Measurements from ENCODE around the gene GTPBP1. TPM values are rescaled to one million over a fixed set of nuclear protein-coding genes. Genes with fewer than 3 reads are reported as not detected.
A peak's percentile ranks its signal among the peaks of the same experiment; 100 is the strongest.

Gene GTPBP1
- total and polyA plus RNA-seq, 8 donors = 9.2 to 199 (median 28.5) TPM

- TF ChIP-seq, protein P1, sequence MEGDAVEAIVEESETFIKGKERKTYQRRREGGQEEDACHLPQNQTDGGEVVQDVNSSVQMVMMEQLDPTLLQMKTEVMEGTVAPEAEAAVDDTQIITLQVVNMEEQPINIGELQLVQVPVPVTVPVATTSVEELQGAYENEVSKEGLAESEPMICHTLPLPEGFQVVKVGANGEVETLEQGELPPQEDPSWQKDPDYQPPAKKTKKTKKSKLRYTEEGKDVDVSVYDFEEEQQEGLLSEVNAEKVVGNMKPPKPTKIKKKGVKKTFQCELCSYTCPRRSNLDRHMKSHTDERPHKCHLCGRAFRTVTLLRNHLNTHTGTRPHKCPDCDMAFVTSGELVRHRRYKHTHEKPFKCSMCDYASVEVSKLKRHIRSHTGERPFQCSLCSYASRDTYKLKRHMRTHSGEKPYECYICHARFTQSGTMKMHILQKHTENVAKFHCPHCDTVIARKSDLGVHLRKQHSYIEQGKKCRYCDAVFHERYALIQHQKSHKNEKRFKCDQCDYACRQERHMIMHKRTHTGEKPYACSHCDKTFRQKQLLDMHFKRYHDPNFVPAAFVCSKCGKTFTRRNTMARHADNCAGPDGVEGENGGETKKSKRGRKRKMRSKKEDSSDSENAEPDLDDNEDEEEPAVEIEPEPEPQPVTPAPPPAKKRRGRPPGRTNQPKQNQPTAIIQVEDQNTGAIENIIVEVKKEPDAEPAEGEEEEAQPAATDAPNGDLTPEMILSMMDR (IDR thresholded peaks at IDR 0.05) = no peak
- TF ChIP-seq POLR2AphosphoS5 (IDR thresholded peaks at IDR 0.05) (no peak), POLR2A (IDR thresholded peaks at IDR 0.05) (no peak), EP300 (IDR thresholded peaks at IDR 0.05) (no peak)
- no peak overlapping the region for H3K4me3 ChIP-seq
- no peak for DNase-seq
- peaks cover 0 to 21% (median 13%) of the 10 kb centered on the region in 4 donors for H3K4me1 ChIP-seq
- 14 to 67% (median 39%) methylated on average over 1 of the region's 1 CpG for WGBS, 5 donors
- H3K36me3 ChIP-seq = peaks cover 41 to 94% (median 90%) of the 10 kb centered on the region in 4 donors
- H3K27ac ChIP-seq = no peak overlapping the region
- H3K27me3 ChIP-seq = no peaks in the 10 kb centered on the region
- no peaks in the 10 kb centered on the region for H3K9me3 ChIP-seq
- intact Hi-C loops (cut with DNase I; ENCODE audit: low total_unique reads) = no loop called here
Measured at GRCh38 chr22:38689651-38690050, 16.1 kb upstream of the GTPBP1 start.

DNA sequence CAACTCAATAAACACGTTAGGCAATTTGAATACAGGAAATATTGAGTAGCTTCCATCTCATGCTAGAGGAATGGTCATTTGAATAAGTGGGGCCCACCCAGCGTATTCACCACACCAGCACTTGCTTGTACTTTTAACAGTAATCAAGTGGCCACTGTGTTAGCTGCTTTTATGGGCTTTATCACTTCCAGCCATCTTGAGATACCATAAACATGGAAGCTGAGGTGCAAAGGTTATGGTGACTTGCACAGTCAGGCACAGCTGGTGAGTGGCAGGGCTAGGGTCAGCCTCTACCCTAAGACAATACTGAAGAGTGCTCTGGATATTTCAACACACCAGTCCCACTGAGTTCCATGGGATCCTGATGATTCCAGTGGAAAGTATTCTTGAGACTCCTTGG lies 11.7 kb upstream of the GTPBP1 start:
- TF ChIP-seq, protein P1 (IDR thresholded peaks at IDR 0.05) = no peak
- no peak overlapping the region for H3K4me3 ChIP-seq
- peaks cover under 1 to 51% (median 46%) of the 10 kb centered on the region in 4 donors for H3K36me3 ChIP-seq
- peak overlapping the region in 3 of 5 donors; percentile 46 to 99 (median 96) for H3K27ac ChIP-seq
- intact Hi-C loops (cut with DNase I; ENCODE audit: low total_unique reads) = no loop called here
- H3K4me1 ChIP-seq = peaks cover 37 to 64% (median 55%) of the 10 kb centered on the region in 4 donors
- no peaks in the 10 kb centered on the region for H3K9me3 ChIP-seq
- 72 to 87% (median 82%) methylated on average over 2 of the region's 2 CpGs for WGBS, 5 donors
- H3K27me3 ChIP-seq = no peaks in the 10 kb centered on the region
- DNase-seq = peak in 1 of 2 donors; percentile 43

GRCh38 chr22:38694940-38695339 lies 10.8 kb upstream of the GTPBP1 start:
- intact Hi-C loops (cut with DNase I; ENCODE audit: low total_unique reads) = no loop called here
- Histone ChIP-seq H3K9me3 (no peaks in the 10 kb centered on the region), H3K27me3 (no peaks in the 10 kb centered on the region), H3K36me3 (peaks cover 0 to 42% (median 38%) of the 10 kb centered on the region in 4 donors), H3K4me3 (no peak overlapping the region), H3K4me1 (peaks cover 46 to 70% (median 63%) of the 10 kb centered on the region in 4 donors), H3K27ac (peak overlapping the region; percentile 81 to 99 (median 98))
- TF ChIP-seq POLR2A (IDR thresholded peaks at IDR 0.05) (no peak), POLR2AphosphoS5 (IDR thresholded peaks at IDR 0.05) (peak in 1 of 3 donors; percentile 20), EP300 (IDR thresholded peaks at IDR 0.05) (no peak)
- TF ChIP-seq, protein P1 (IDR thresholded peaks at IDR 0.05) = no peak
- peak in 1 of 2 donors; percentile 41 for DNase-seq
- 50 to 71% (median 59%) methylated on average over 3 of the region's 3 CpGs for WGBS, 5 donors

DNA sequence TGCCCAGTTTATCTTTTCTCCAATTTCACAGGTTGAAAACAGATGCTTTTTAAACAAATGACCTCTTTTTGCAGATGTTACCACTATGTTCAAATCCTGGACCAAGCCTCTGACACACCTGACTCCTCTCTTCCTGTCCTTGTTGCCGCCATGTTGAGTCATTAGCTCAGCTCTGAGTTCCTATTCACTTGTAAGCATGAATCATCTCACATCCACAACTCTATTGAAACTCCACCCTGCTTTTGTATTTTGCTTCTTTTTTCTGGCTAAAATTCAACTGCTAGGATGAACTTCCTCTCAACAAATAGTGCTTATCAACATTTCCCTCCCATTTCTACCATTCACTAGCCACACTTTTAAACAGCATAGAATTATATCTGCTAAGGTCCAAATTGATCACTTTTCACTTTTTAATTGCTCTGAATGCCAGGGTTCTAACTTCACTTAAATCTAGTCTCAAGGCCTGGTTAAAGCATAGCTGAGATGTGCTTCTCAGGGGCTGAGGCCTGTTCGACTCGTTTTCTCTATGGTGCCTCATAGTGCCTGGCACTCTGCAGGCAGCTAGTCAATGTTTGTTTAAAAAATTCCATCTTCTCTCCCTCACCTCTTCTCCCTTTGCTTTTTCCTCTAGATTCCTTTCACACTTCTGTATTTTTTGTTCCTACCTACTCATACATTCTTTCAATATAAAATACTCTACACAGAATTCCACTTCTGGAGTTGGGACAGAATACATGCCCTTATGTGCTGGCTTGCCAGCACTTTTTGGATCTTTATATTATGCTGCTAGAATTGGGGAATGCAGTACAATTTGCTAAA lies 8.9 kb upstream of the GTPBP1 start:
- H3K4me3 ChIP-seq = peak overlapping the region in 2 of 4 donors; percentile 59 to 66
- 18 to 30% (median 23%) methylated on average over 3 of the region's 3 CpGs for WGBS, 5 donors
- peak overlapping the region; percentile 85 to 99 (median 98) for H3K27ac ChIP-seq
- peak; percentile 70 to 83 for DNase-seq
- peaks cover 52 to 76% (median 67%) of the 10 kb centered on the region in 4 donors for H3K4me1 ChIP-seq
- TF ChIP-seq POLR2AphosphoS5 (IDR thresholded peaks at IDR 0.05) (peak in 2 of 3 donors; percentile 24 to 69), POLR2A (IDR thresholded peaks at IDR 0.05) (no peak)
- intact Hi-C loops (cut with DNase I; ENCODE audit: low total_unique reads) = no loop called here
- H3K36me3 ChIP-seq = peaks cover 0 to 25% (median 20%) of the 10 kb centered on the region in 4 donors
- no peaks in the 10 kb centered on the region for H3K9me3 ChIP-seq
- no peaks in the 10 kb centered on the region for H3K27me3 ChIP-seq
